ENCODE results near the gene MAPKAP1. TPM values are rescaled to one million over a fixed set of nuclear protein-coding genes. Genes with fewer than 3 reads are reported as not detected.
A peak's percentile ranks its signal among the peaks of the same experiment; 100 is the strongest.
"Not testable (repeated sequence)": the region's sequence is repeated elsewhere in the genome, so short reads cannot be mapped to it uniquely, and the experiment has no call there.

The MAPKAP1 gene
- total RNA-seq, 2 donors from 2014 or later = 54.9 to 70.1 TPM

GRCh38 chr9:125586172-125586511 is 120.9 kb downstream of the MAPKAP1 start:
- peak; percentile 60 for DNase-seq
- no peak overlapping the region for H3K4me3 ChIP-seq
- H3K27me3 ChIP-seq = no peaks in the 10 kb centered on the region
- TF ChIP-seq, protein P1, sequence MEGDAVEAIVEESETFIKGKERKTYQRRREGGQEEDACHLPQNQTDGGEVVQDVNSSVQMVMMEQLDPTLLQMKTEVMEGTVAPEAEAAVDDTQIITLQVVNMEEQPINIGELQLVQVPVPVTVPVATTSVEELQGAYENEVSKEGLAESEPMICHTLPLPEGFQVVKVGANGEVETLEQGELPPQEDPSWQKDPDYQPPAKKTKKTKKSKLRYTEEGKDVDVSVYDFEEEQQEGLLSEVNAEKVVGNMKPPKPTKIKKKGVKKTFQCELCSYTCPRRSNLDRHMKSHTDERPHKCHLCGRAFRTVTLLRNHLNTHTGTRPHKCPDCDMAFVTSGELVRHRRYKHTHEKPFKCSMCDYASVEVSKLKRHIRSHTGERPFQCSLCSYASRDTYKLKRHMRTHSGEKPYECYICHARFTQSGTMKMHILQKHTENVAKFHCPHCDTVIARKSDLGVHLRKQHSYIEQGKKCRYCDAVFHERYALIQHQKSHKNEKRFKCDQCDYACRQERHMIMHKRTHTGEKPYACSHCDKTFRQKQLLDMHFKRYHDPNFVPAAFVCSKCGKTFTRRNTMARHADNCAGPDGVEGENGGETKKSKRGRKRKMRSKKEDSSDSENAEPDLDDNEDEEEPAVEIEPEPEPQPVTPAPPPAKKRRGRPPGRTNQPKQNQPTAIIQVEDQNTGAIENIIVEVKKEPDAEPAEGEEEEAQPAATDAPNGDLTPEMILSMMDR (IDR thresholded peaks at IDR 0.05) = no peak
- no peaks in the 10 kb centered on the region for H3K4me1 ChIP-seq
- H3K27ac ChIP-seq = no peak overlapping the region
- intact Hi-C loops (cut with DNase I) = no loop called here
- no peak overlapping the region for H3K9ac ChIP-seq (ENCODE audit: low read depth in 2 of 2, low read length in 2 of 2)
- H3K9me3 ChIP-seq = no peaks in the 10 kb centered on the region
- no peaks in the 10 kb centered on the region for H3K36me3 ChIP-seq

- Histone ChIP-seq H3K27me3 (no peaks in the 10 kb centered on the region), H3K4me1 (no peaks in the 10 kb centered on the region), H3K9me3 (no peaks in the 10 kb centered on the region), H3K9ac (ENCODE audit: low read depth in 2 of 2, low read length in 2 of 2) (no peak overlapping the region), H3K4me3 (no peak overlapping the region), H3K36me3 (no peaks in the 10 kb centered on the region), H3K27ac (no peak overlapping the region)
- intact Hi-C loops (cut with DNase I) = no loop called here
- no peak for DNase-seq
- TF ChIP-seq, protein P1 (IDR thresholded peaks at IDR 0.05) = no peak
These were observed 121.4 kb downstream of the MAPKAP1 start for GRCh38 chr9:125585503-125586171.

GRCh38 chr9:125580701-125581286 is 126.2 kb downstream of the MAPKAP1 start:
- Histone ChIP-seq H3K4me3 (no peak overlapping the region), H3K27me3 (no peaks in the 10 kb centered on the region), H3K9me3 (no peaks in the 10 kb centered on the region), H3K36me3 (no peaks in the 10 kb centered on the region), H3K4me1 (no peaks in the 10 kb centered on the region), H3K9ac (ENCODE audit: low read depth in 2 of 2, low read length in 2 of 2) (no peak overlapping the region), H3K27ac (no peak overlapping the region)
- DNase-seq = no peak
- TF ChIP-seq, protein P1 (IDR thresholded peaks at IDR 0.05) = no peak
- intact Hi-C loops (cut with DNase I) = no loop called here

DNA sequence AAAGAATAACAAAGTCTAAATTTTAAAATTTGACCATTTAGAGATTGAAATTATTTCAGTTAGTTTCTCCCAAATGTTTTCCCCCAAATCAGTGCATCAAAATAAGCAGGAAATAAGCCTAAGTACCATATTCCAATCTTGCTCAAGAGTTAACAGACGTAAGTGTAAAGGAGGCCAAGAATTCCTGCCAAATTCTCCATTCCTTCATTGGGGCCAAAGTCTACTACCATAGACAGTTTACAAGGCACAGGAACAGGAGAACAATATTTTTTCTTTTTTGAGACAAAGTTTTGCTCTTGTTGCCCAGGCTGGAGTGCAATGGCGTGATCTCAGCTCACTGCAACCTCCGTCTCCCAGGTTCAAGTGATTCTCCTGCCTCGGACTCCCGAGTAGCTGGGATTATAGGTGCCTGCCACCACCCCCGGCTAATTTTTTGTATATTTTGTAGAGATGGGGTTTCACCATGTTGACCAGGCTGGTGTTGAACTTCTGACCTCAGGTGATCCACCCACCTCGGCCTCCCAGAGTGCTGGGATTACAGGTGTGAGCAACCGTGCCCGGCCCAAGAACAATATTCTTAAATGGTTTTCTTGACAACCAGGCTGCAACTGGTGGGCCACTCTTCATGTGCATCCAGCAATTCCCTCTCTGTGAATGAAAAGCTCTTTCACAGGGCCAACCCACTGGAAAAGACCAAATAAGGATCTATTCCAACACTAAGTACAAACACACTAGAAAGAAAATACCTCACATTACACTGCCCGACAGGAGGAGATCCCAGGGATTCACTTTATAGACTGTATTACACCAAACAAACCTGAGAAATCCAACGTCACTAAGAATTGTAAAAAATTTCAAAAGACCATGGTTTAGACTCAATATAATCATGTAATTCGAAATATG is 127.7 kb downstream of the MAPKAP1 start:
- peak; percentile 53 for DNase-seq
- peak overlapping the region; percentile 49 for H3K27ac ChIP-seq
- TF ChIP-seq, protein P1 (IDR thresholded peaks at IDR 0.05) = no peak
- intact Hi-C loops (cut with DNase I) = no loop called here
- no peaks in the 10 kb centered on the region for H3K27me3 ChIP-seq
- H3K4me3 ChIP-seq = no peak overlapping the region
- H3K9ac ChIP-seq (ENCODE audit: low read depth in 2 of 2, low read length in 2 of 2) = no peak overlapping the region
- H3K4me1 ChIP-seq = no peaks in the 10 kb centered on the region
- no peaks in the 10 kb centered on the region for H3K36me3 ChIP-seq
- no peaks in the 10 kb centered on the region for H3K9me3 ChIP-seq

- H3K9me3 ChIP-seq = no peaks in the 10 kb centered on the region
- no peak overlapping the region for H3K27ac ChIP-seq
- H3K27me3 ChIP-seq = no peaks in the 10 kb centered on the region
- no peaks in the 10 kb centered on the region for H3K4me1 ChIP-seq
- no peak for DNase-seq
- H3K36me3 ChIP-seq = no peaks in the 10 kb centered on the region
- TF ChIP-seq, protein P1 (IDR thresholded peaks at IDR 0.05) = no peak
- H3K9ac ChIP-seq (ENCODE audit: low read depth in 2 of 2, low read length in 2 of 2) = no peak overlapping the region
- H3K4me3 ChIP-seq = no peak overlapping the region
- intact Hi-C loops (cut with DNase I) = no loop called here
These were observed 132.7 kb downstream of the MAPKAP1 start for GRCh38 chr9:125574126-125574877.

DNA sequence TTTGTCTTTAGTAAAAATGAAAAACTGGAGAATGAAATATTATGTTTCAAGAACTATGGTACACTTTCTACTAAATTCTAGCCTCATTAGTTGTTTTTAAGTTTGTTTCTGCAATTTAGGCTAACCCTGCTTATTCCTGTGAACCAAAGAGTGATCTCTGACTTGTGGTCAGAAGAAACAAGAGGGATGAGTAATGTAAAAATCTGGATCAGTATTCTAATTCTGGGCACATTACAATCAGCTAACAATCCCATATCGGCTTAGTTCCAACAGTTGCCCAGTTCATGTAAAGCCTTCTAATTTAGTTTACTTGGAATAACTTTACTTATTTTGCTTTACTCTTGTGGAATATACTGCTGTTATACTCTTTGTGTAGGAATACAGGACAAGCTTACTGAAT is 134.5 kb downstream of the MAPKAP1 start:
- H3K27me3 ChIP-seq; H3K27ac ChIP-seq; H3K9me3 ChIP-seq; H3K9ac ChIP-seq (ENCODE audit: low read depth in 2 of 2, low read length in 2 of 2); intact Hi-C loops (cut with DNase I); H3K4me3 ChIP-seq; H3K4me1 ChIP-seq; H3K36me3 ChIP-seq; DNase-seq: not testable (repeated sequence)

DNA sequence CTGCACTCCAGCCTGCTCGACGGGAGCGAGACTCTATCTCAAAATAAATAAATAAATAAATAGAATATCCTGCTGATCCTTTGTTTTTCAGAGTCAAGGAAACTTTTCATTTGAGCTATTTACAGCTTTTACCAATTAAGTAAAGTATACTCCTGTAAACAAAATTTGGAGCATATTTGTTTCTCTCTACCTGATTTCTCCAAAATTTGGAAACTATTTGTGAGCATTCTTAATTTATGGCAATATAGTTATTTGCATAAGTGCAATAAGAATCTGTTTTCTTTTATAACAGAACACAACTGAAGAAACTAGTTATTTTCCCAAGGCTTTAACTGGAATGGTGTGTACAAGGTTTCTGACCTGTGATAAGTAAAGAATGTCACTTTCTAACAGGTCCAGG is 135.2 kb downstream of the MAPKAP1 start:
- intact Hi-C loops (cut with DNase I); DNase-seq; H3K36me3 ChIP-seq; H3K9me3 ChIP-seq; H3K4me3 ChIP-seq; H3K27ac ChIP-seq; H3K27me3 ChIP-seq; H3K9ac ChIP-seq (ENCODE audit: low read depth in 2 of 2, low read length in 2 of 2); H3K4me1 ChIP-seq: not testable (repeated sequence)

Data from colonic mucosa (tissue), 4 donors.